Fibroblast of lung (primary cell): ENCODE measurements around the gene KIRREL3.

ENCODE experiments used
- EZH2 ChIP-seq: IDR thresholded peaks from 2 replicates; pipeline ENCODE4 v1.5.1; 2012; ENCODE audit warnings: low read length, control low read depth, mild to moderate bottlenecking; ENCODE audit errors: missing control alignments
- TF ChIP-seq, protein P1 (sequence below), 2 donors: IDR thresholded peaks in 1 of 2; conservative IDR thresholded peaks in 1 of 2; 1 replicate in 1 of 2; 2 replicates in 1 of 2; pipeline ENCODE4 v1.5.1; 2011 to 2012; ENCODE audit warnings: low read length in 2 of 2, control low read depth in 1 of 2, inconsistent platforms in 1 of 2, low read depth in 1 of 2, mild to moderate bottlenecking in 1 of 2

DNA sequence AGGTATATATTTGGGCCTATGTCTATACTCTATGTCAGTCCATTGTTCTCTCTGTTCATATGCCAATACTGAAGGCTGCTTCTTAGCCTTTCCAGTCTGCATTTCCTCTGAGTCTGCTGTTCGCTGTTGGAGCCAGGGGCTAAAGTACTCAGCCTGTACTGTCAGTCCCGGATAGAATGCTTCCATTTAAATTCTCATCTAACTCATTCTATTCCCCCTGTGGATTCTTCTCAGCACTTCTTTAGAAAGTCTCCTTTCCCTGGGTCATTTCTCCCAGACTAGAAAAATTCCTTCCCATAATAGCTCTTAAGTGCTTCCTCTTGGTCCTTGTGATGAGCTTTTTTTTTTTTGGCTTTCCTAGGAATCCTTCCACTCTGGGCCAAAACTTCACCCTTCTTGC lies 293.1 kb downstream of the KIRREL3 start:
- no peak for TF ChIP-seq EZH2
- TF ChIP-seq, protein P1, sequence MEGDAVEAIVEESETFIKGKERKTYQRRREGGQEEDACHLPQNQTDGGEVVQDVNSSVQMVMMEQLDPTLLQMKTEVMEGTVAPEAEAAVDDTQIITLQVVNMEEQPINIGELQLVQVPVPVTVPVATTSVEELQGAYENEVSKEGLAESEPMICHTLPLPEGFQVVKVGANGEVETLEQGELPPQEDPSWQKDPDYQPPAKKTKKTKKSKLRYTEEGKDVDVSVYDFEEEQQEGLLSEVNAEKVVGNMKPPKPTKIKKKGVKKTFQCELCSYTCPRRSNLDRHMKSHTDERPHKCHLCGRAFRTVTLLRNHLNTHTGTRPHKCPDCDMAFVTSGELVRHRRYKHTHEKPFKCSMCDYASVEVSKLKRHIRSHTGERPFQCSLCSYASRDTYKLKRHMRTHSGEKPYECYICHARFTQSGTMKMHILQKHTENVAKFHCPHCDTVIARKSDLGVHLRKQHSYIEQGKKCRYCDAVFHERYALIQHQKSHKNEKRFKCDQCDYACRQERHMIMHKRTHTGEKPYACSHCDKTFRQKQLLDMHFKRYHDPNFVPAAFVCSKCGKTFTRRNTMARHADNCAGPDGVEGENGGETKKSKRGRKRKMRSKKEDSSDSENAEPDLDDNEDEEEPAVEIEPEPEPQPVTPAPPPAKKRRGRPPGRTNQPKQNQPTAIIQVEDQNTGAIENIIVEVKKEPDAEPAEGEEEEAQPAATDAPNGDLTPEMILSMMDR (conservative IDR thresholded peaks at IDR 0.05 in 1 of 2, IDR thresholded peaks at IDR 0.05 in 1 of 2; ENCODE audit: low read depth in 1 of 2, low read length in 2 of 2): no peak
